Measurements from ENCODE around the gene PRKCH.

- TF ChIP-seq CTCF (conservative IDR thresholded peaks at IDR 0.05; ENCODE audit: low read length), result no peak
- TF ChIP-seq EZH2phosphoT487 (IDR thresholded peaks at IDR 0.05; ENCODE audit: borderline replicate concordance), result no peak
Observed at GRCh38 chr14:61320806-61321384, 484 bp upstream of the PRKCH start.

Data from Loucy (cell line).